Pancreas (tissue), 10 donors: Measurements from ENCODE around the gene DUSP28. TPM values are rescaled to one million over a fixed set of nuclear protein-coding genes. Genes with fewer than 3 reads are reported as not detected.
A peak's percentile ranks its signal among the peaks of the same experiment; 100 is the strongest.

Source experiments
- ATAC-seq, 4 donors: fragments of 200-7000 bp; cut with Tn5 transposase; one replicate each; pipeline versions ENCODE4 v1.8.0 to v1.9.1; 2020; ENCODE audit warnings: mild to moderate bottlenecking in 4 of 4, moderate library complexity in 4 of 4
- DNase-seq, 6 donors: peaks; one replicate each; pipeline ENCODE4 v3.0.0-alpha.2; 2020
- FAIRE-seq: peaks from 2 replicates; lab custom pipeline; 2012; peaks lifted over from hg19 to GRCh38; lab: Jason Lieb, UNC
- H3K27ac ChIP-seq, 4 donors: fragments of 200-600 bp; sonication (generic); 1 replicate in 3 of 4; 2 replicates in 1 of 4; pipeline versions ENCODE4 v1.5.0 to v1.8.0; 2020
- H3K27me3 ChIP-seq, 4 donors: fragments of 200-600 bp; one replicate each; pipeline ENCODE4 v1.8.0; 2021
- H3K36me3 ChIP-seq, 3 donors: fragments of 200-600 bp; sonication (generic) in 1 of 3; one replicate each; pipeline versions ENCODE4 v1.5.0 to v1.8.0; 2020 to 2021
- H3K4me1 ChIP-seq, 3 donors: fragments of 200-600 bp; one replicate each; pipeline ENCODE4 v1.8.0; 2021
- H3K4me3 ChIP-seq, 4 donors: fragments of 200-600 bp; sonication (generic) in 2 of 4; one replicate each; pipeline versions ENCODE4 v1.5.0 to v1.8.0; 2020 to 2021
- H3K9me3 ChIP-seq, 4 donors: fragments of 200-600 bp; one replicate each; pipeline ENCODE4 v1.8.0; 2021
- WGBS, 2 donors: extraction: QIAGEN DNeasy Blood & Tissue Kit; methylation state at CpG; one replicate each; pipeline ENCODE4 v1.1.7; 2013; 5-methylcytosine and 5-hydroxymethylcytosine counted together
- intact Hi-C, 3 donors: fragments of 100-400 bp; cut with DNase I; formaldehyde crosslinking; loops; one replicate each; pipeline versions ENCODE4 v1.11.1 to v1.14.2; 2022
- polyA plus RNA-seq, 2 donors: library from polyadenylated mRNA; stranded (reverse); fragments of 200-250 nt; gene quantifications; one replicate each; pipeline ENCODE4 v1.2.3, GENCODE V29; 2013
- total RNA-seq, 6 donors: library from RNA; stranded (reverse); fragmentation: NEBNext Ultra II Directional in 4 of 6; extraction: Animal tissue kit (Norgen Biotek cat#: 25700) in 4 of 6; gene quantifications; one replicate each; pipeline versions ENCODE4 v1.2.1 to v1.2.4, GENCODE V29; 2021 to 2023
- TF ChIP-seq, protein P1 (sequence below), 4 donors: fragments of 200-600 bp; sonication (generic) in 3 of 4; IDR thresholded peaks; one replicate each; pipeline versions ENCODE4 v1.5.0 to v1.8.0; 2021; ENCODE audit warnings: antibody characterized with exemption in 4 of 4
- donor health status: healthy with polysubstance abuse.
- donor health status: DM: no; HTN: no; CAD: no; lungs with moderate emphysema.
- donor health status: DM: no; HTN: no; CAD: no.
- donor health status: control.
- donor health status: control.
- donor health status: Bipolar disorder and iron deficiency.
- donor health status: DM: yes; HTN: yes; CAD: no.
- donor health status: DM: no; HTN: no; CAD: no.
- donor health status: DM: no; HTN: no; CAD: no.
- donor health status: DM: yes; HTN: yes; CAD: no.

Gene DUSP28
- total and polyA plus RNA-seq, 8 donors = 1.6 to 5.0 (median 2.7) TPM

DNA sequence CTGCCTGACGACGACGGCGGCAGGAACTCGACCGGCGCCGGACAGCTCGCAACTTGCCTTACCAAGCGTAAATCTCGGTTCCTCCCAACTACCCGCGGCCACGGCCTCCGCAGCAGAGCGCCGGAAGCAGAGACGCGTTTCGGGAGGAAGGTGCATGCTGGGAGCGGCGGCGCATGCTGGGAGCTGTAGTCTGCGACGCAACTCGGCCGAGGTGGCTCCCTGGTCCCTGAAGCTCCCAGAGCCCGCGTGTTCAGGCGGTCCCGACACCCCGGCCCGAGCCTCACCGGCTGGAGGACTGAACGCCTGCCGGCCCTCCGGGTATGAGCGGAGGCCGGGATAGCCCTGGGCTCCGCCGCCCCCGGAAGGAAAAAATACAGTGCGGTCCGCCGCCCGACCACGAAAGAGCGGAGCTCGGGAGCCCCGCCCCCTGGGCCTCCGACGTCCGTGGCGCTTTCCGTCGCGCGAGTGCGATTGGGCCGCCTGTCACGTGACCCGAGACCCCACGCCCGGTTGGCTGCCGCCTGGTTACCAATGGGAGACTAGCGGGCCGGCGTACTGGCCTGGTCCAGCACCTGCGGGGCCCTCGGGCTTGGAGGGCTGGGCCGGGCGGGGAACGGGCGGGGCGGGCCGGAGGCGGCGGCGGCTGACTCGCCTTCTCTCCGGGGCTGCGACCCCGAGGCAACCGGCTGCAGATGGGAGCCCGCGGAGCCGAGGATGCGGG lies 26.2 kb downstream of the DUSP28 start, which contains the start of gene CAPN10:
TSS of gene CAPN10 (plus strand) at position 537 of the 721 bp plus-strand sequence. CDS start at position 715, 178 bp downstream.
- peak within 1 kb of the TSS; percentile 90 to 96 (median 94) for H3K4me3 ChIP-seq
- peak; percentile 96 to 98 (median 98) for ATAC-seq
- H3K4me1 ChIP-seq = peaks cover 10 to 23% (median 13%) of the 10 kb centered on the region in 3 donors

DNA sequence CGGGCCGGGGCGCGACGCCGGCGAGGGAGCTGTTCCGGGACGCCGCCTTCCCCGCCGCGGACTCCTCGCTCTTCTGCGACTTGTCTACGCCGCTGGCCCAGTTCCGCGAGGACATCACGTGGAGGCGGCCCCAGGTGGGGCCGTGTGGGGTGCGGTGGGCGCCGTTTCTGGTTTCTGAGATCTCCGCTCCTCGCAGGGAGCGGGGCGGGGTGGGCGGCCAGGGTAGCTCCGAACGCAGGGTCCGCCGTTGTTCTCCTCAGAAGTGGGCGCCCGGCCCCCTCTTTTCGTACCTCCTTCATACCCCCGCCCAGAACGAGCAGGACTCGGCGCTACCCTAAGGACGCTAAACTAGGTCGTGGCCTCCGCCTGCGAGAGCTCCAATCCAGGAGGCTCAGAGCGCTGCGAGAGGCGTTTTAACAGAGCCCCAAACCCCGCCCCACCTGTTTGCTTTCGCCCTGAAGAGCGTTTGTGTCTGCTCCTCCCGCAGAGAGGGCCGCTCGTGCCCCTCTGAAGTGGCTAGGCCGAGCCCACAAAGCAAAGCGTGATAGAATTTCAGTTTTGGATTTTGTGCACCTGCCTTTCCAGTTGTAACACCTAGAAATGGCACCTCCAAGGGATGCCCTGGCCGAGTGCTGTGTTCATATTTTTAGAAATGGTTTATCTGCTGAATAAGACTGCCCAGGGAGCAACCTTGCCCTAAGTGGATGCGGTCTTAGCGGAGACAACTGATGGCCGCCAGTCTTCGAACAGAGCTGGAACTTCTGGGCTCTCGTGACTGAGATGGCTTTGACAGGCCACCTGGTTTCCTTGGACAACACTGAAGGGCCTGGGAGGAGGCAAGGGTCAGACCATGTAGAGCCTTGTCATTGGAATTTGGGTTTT lies 27.0 kb downstream of the DUSP28 start:
- DNase-seq = peak in 4 of 6 donors; percentile 47 to 84 (median 58)
- peak in 3 of 4 donors; percentile 8 to 37 (median 26) for ATAC-seq
- H3K4me1 ChIP-seq = peaks cover 10 to 23% (median 13%) of the 10 kb centered on the region in 3 donors

More for the DNA sequence above, 26.2 kb downstream of the DUSP28 start, which contains the start of gene CAPN10:
- no peak for FAIRE-seq
- no peaks in the 10 kb centered on the region for H3K27me3 ChIP-seq
- no peaks in the 10 kb centered on the region for H3K9me3 ChIP-seq
- peak; percentile 96 to 99 (median 98) for DNase-seq
- H3K27ac ChIP-seq = peak within 1 kb of the TSS; percentile 74 to 95 (median 84)
- intact Hi-C loops = no loop called here
- peaks cover 0 to 8% (median 0%) of the 10 kb centered on the region in 3 donors for H3K36me3 ChIP-seq
- TF ChIP-seq, protein P1, sequence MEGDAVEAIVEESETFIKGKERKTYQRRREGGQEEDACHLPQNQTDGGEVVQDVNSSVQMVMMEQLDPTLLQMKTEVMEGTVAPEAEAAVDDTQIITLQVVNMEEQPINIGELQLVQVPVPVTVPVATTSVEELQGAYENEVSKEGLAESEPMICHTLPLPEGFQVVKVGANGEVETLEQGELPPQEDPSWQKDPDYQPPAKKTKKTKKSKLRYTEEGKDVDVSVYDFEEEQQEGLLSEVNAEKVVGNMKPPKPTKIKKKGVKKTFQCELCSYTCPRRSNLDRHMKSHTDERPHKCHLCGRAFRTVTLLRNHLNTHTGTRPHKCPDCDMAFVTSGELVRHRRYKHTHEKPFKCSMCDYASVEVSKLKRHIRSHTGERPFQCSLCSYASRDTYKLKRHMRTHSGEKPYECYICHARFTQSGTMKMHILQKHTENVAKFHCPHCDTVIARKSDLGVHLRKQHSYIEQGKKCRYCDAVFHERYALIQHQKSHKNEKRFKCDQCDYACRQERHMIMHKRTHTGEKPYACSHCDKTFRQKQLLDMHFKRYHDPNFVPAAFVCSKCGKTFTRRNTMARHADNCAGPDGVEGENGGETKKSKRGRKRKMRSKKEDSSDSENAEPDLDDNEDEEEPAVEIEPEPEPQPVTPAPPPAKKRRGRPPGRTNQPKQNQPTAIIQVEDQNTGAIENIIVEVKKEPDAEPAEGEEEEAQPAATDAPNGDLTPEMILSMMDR (IDR thresholded peaks at IDR 0.05) = no peak
- WGBS, 2 donors = 0% methylated on average over 66 to 88 of the region's 88 CpGs

DNA sequence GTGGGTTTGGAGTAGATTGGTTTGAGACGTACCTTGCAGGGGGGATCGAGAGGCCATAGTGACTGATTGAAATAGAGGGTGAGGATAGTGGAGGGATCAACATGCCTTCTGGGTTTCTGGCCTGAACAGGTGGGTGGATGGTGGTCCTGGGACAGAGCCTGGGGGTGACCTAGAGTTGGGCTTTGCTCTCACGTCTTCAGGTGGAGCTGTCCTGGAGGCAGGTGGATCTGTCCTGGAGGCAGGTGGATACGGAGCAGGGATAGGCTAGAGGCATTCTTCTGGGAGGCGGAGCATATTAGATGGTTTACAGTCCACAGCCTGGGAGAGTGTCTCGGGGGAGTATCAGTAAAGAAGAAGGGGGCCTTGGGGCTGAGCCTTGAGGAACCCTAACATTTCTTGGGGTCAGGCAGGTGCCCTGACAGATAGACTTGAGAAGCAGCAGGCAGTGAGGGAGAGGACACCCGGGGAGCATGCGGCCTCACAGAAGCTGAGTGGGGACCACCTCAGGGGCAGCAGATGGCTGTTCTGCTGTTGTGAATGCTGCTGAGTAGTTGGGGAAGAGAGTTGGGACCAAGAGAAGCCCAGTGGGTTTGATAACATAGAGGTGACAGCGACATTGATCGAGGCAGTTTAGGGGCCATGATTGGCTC lies 28.0 kb downstream of the DUSP28 start:
- FAIRE-seq = no peak
- TF ChIP-seq, protein P1 (IDR thresholded peaks at IDR 0.05) = no peak
- peak in 2 of 6 donors; percentile 23 to 30 for DNase-seq
- Histone ChIP-seq H3K9me3 (no peaks in the 10 kb centered on the region), H3K27me3 (no peaks in the 10 kb centered on the region), H3K27ac (no peak overlapping the region), H3K4me1 (peaks cover 10 to 23% (median 13%) of the 10 kb centered on the region in 3 donors), H3K36me3 (peaks cover 0 to 17% (median 0%) of the 10 kb centered on the region in 3 donors), H3K4me3 (peak overlapping the region in 1 of 4 donors; percentile 96)
- intact Hi-C loops = no loop called here
- 72 to 80% methylated on average over 10 of the region's 10 CpGs for WGBS, 2 donors
- ATAC-seq = no peak

More for the DNA sequence above, 27.0 kb downstream of the DUSP28 start:
- H3K9me3 ChIP-seq = no peaks in the 10 kb centered on the region
- intact Hi-C loops = no loop called here
- peak overlapping the region; percentile 74 to 95 (median 84) for H3K27ac ChIP-seq
- FAIRE-seq = no peak
- TF ChIP-seq, protein P1 (IDR thresholded peaks at IDR 0.05) = no peak
- H3K36me3 ChIP-seq = peaks cover 0 to 11% (median 0%) of the 10 kb centered on the region in 3 donors
- no peaks in the 10 kb centered on the region for H3K27me3 ChIP-seq
- H3K4me3 ChIP-seq = peak overlapping the region; percentile 90 to 96 (median 94)
- WGBS, 2 donors = 2% methylated on average over 62 of the region's 62 CpGs

DNA sequence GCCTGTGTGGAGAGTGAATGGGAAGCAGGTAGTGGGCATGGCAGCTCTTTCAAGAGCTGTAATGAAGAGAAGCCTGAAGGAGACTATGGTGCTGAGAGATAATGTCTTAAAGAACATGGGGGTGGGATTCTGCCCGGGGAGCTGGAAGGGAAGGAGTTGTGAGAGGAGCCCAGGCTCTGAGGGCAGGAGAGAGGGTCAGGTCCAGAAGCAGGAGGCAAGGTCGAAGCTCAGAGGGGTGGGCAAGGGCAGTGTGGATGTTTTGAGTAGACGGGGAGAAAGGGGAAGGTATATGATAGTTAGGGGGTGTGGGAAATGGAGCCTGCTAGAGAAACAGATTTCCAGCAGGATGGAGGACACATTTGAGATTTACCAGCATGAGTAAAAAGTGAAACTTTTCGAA lies 28.5 kb downstream of the DUSP28 start:
- no peak overlapping the region for H3K4me3 ChIP-seq
- WGBS, 2 donors = 71 to 81% methylated on average over 4 of the region's 4 CpGs
- DNase-seq (peak in 1 of 6 donors; percentile 26), FAIRE-seq (no peak), ATAC-seq (no peak)
- H3K4me1 ChIP-seq = peaks cover 10 to 23% (median 13%) of the 10 kb centered on the region in 3 donors
- TF ChIP-seq, protein P1 (IDR thresholded peaks at IDR 0.05) = no peak
- H3K36me3 ChIP-seq = peaks cover 0 to 21% (median 0%) of the 10 kb centered on the region in 3 donors
- no peak overlapping the region for H3K27ac ChIP-seq
- no peaks in the 10 kb centered on the region for H3K9me3 ChIP-seq
- intact Hi-C loops = no loop called here
- H3K27me3 ChIP-seq = no peaks in the 10 kb centered on the region
